DND-41 (cell line): ENCODE results near the gene PIKFYVE.

Experiments
- EZH2 ChIP-seq: IDR thresholded peaks from 3 replicates; pipeline ENCODE4 v1.6.1; 2012; ENCODE audit warnings: borderline replicate concordance, low read depth, mild to moderate bottlenecking, moderate library complexity, low read length, inconsistent platforms; ENCODE audit not compliant: severe bottlenecking
- TF ChIP-seq, protein P1 (sequence below): IDR thresholded peaks from 2 replicates; pipeline ENCODE4 v1.5.1; 2012; ENCODE audit warnings: borderline replicate concordance, low read length, moderate library complexity, mild to moderate bottlenecking; ENCODE audit not compliant: poor library complexity, severe bottlenecking; ENCODE audit errors: extremely low read depth

GRCh38 chr2:208249296-208249695 is 16.8 kb upstream of the PIKFYVE start:
- TF ChIP-seq, protein P1, sequence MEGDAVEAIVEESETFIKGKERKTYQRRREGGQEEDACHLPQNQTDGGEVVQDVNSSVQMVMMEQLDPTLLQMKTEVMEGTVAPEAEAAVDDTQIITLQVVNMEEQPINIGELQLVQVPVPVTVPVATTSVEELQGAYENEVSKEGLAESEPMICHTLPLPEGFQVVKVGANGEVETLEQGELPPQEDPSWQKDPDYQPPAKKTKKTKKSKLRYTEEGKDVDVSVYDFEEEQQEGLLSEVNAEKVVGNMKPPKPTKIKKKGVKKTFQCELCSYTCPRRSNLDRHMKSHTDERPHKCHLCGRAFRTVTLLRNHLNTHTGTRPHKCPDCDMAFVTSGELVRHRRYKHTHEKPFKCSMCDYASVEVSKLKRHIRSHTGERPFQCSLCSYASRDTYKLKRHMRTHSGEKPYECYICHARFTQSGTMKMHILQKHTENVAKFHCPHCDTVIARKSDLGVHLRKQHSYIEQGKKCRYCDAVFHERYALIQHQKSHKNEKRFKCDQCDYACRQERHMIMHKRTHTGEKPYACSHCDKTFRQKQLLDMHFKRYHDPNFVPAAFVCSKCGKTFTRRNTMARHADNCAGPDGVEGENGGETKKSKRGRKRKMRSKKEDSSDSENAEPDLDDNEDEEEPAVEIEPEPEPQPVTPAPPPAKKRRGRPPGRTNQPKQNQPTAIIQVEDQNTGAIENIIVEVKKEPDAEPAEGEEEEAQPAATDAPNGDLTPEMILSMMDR: no peak
- TF ChIP-seq EZH2: no peak
